GM21360 (cell line): ENCODE data around the gene OR2B6.

Source experiments
- ATAC-seq: cut with Tn5 transposase; IDR thresholded peaks from one replicate; pipeline ENCODE4 v1.9.1; 2021; ENCODE audit warnings: mild to moderate bottlenecking, moderate library complexity; ENCODE audit not compliant: unreplicated experiment

The OR2B6 gene

GRCh38 chr6:27994616-27995015 is 37.6 kb downstream of the OR2B6 start:
- no peak for ATAC-seq

- no peak for ATAC-seq
Observed at GRCh38 chr6:28000351-28001045, 43.5 kb downstream of the OR2B6 start.

GRCh38 chr6:28001351-28001750 is 44.3 kb downstream of the OR2B6 start:
- no peak for ATAC-seq

DNA sequence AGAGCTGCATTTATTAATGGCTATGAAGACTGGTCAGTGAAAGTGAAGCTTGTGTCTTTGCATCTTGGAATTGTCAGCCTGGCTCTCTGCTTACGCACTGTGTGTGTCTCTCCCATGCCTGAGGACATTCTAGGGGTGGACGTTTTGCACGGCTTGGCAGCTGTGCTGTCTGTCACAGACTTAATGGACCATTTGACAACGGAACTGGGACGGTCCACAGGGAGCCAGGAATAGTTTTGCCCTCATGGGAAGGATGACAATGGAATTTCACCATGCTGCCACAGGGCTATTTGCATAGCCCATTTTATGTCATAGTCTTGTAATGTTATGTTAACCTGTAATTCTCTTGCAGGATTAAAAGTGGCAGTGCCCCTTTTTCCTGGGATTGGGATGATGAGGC is 44.7 kb downstream of the OR2B6 start:
- no peak for ATAC-seq

DNA sequence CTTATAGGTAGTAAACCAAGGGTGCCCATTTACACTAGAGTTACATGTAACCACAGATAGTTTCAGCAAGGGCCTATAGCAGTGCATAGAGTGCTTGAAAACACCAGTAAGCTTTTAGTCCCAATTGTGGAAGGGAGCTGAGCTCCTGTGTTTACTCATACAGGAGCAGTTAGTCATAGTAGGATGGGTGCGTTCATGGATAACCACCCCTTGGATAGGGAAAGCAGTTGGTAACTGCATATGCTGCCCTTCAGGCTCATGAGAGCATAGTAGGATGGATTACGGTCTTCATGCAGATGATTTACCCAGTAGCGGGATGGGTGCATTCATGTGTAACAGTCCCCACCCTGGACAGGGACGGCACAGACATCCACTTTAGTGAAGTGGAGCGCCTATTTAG is 45.1 kb downstream of the OR2B6 start:
- no peak for ATAC-seq

- ATAC-seq = no peak
Observed at GRCh38 chr6:28003059-28003458, 46.0 kb downstream of the OR2B6 start.

DNA sequence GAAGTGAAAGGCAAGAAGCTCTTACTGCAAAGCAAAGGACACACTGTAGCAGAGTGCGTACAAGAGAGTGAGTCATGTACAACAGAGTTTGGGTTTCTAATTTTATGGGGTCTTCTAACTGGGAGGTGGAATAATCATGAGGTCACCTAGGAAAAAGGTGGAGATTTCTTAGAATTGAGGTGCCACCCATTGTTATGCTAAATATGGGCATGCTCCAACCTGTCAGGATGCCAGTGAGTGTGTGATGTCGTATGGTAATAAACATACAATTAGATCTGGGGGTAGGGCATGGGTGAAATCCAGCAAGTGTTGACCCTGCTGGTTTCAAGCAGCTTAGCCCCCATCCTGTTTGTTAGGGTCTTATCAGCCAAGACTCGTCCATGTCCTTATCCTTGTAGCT is 46.6 kb downstream of the OR2B6 start:
- no peak for ATAC-seq

DNA sequence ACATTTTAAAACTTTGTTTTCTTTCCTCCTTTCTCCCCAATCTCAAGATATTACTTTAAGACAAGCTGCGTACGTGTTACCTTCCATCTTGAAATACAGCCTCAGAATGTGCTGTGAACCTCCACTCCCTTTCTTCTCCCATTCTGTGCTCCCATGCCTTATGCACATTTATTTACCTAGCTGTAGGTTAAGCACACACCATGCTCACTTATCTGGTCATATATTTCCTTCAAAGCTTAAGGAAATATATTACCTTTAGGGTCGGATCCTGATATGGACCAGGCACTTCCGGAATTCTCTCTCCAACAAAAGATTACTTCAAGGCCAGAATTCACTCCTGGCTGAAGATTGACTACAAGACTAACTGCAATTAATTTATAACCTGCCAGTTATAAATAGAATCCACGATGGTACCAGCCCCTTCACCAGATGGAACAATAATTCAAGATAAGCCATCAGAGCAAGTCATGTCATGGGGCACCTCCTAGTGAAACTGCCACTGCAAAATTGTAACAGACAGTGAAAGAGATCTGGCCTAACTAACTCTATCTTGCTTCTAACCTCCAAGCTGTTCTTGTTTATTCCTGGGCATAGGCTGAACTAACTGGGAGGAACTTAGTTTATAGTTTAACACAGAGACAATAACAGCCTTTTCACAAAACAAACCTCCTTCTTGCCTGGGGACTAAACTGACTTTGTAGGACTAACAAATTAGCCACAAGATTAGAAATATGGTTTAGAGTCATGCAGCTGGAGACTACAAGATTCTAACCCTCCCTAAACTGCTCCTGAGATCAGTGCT is 47.5 kb downstream of the OR2B6 start:
- no peak for ATAC-seq

DNA sequence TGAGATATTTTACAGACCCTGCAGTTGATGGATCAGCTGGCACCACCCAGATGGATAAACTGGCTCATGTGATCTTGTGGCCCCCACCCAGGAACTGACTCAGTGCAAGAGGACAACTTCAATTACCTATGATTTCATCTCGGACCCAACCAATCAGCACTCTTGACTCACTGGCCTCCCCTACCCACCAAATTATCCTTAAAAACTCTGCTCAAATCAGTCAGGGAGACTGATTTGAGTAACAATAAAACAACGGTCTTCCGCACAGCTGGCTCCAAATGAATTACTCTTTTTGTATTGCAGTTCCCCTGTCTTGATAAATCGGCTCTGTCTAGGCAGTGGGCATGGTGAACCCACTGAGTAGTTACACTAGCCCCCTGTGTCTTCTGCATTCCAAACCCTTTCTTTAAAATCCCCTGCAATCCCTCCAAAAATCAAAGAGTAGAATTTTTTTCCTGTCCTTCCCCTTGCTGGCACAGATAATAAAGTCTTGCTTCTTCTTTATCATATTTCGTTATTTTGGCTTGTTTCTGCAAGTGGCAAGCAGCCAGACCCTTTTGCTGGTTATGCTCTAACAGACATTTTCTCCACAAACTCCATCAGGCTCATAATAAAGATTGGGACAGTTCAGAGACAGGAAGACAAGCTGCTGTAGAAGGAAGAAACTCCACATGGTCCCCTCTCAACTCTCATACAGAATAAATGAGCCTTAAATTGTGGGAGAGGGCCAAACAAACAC is 48.3 kb downstream of the OR2B6 start:
- no peak for ATAC-seq

GRCh38 chr6:28005975-28006374 is 48.9 kb downstream of the OR2B6 start:
- no peak for ATAC-seq
